IPS-NIHi7 (cell line): ENCODE data around the gene DGCR8.

Experiments used
- DNase-seq: peaks from one replicate; pipeline ENCODE4 v3.0.0; 2012; ENCODE audit warnings: mixed read lengths; ENCODE audit errors: extremely low spot score

Gene DGCR8

GRCh38 chr22:20079745-20080444 lies at the start of gene DGCR8:
Gene DGCR8, plus strand, starts transcription at chr22:20080241. Its CDS starts 5,723 bp downstream, at chr22:20085964.
- peak; percentile 99 for DNase-seq

- peak; percentile 42 for DNase-seq
Measured at GRCh38 chr22:20031732-20032406, 48.2 kb upstream of the DGCR8 start.

GRCh38 chr22:20032407-20032991 lies 47.5 kb upstream of the DGCR8 start:
- no peak for DNase-seq

GRCh38 chr22:20033045-20033706 lies 46.9 kb upstream of the DGCR8 start:
- DNase-seq, result no peak

GRCh38 chr22:20034143-20034542 lies 45.9 kb upstream of the DGCR8 start:
- DNase-seq, result no peak

- DNase-seq, result no peak
Measured at GRCh38 chr22:20035375-20036083, 44.5 kb upstream of the DGCR8 start.

- DNase-seq, result no peak
Measured at GRCh38 chr22:20036084-20036482, 44.0 kb upstream of the DGCR8 start.

GRCh38 chr22:20036535-20037392 lies 43.3 kb upstream of the DGCR8 start:
- no peak for DNase-seq

GRCh38 chr22:20037419-20037818 lies 42.6 kb upstream of the DGCR8 start:
- DNase-seq, result no peak

GRCh38 chr22:20038574-20038973 lies 41.5 kb upstream of the DGCR8 start:
- no peak for DNase-seq

GRCh38 chr22:20039683-20040325 lies 40.2 kb upstream of the DGCR8 start:
- DNase-seq, result no peak

GRCh38 chr22:20040327-20041200 lies 39.5 kb upstream of the DGCR8 start:
- DNase-seq, result no peak

GRCh38 chr22:20043057-20043996 lies 36.7 kb upstream of the DGCR8 start:
- no peak for DNase-seq

GRCh38 chr22:20043997-20044342 lies 36.1 kb upstream of the DGCR8 start:
- DNase-seq, result no peak

- no peak for DNase-seq
Measured at GRCh38 chr22:20044495-20045151, 35.4 kb upstream of the DGCR8 start.

GRCh38 chr22:20046730-20047129 lies 33.3 kb upstream of the DGCR8 start:
- no peak for DNase-seq

GRCh38 chr22:20051927-20052308 lies 28.1 kb upstream of the DGCR8 start:
- no peak for DNase-seq
